Upper lobe of right lung (tissue), 1 donor: ENCODE measurements around the gene CHST11. TPM values are rescaled to one million over a fixed set of nuclear protein-coding genes. Genes with fewer than 3 reads are reported as not detected.

Experiments
- ATAC-seq: fragments of 200-7000 bp; cut with Tn5 transposase; one replicate; pipeline ENCODE4 v1.9.1; 2020; ENCODE audit warnings: mild to moderate bottlenecking, moderate library complexity
- DNase-seq: peaks from one replicate; pipeline ENCODE4 v3.0.0-alpha.2; 2020
- H3K27ac ChIP-seq: fragments of 200-600 bp; one replicate; pipeline ENCODE4 v1.8.0; 2022
- H3K27me3 ChIP-seq: fragments of 200-600 bp; one replicate; pipeline ENCODE4 v1.8.0; 2022; ENCODE audit warnings: mild to moderate bottlenecking
- H3K36me3 ChIP-seq: fragments of 200-600 bp; one replicate; pipeline ENCODE4 v1.8.0; 2022
- H3K4me1 ChIP-seq: fragments of 200-600 bp; one replicate; pipeline ENCODE4 v1.8.0; 2022
- H3K4me3 ChIP-seq: fragments of 200-600 bp; one replicate; pipeline ENCODE4 v1.8.0; 2022; ENCODE audit warnings: mild to moderate bottlenecking
- H3K9me3 ChIP-seq: fragments of 200-600 bp; one replicate; pipeline ENCODE4 v1.8.0; 2022
- intact Hi-C: fragments of 100-400 bp; cut with DNase I; formaldehyde crosslinking; loops from one replicate; pipeline ENCODE4 v1.11.0; 2022
- total RNA-seq: library from RNA; stranded (reverse); fragmentation: NEBNext Ultra II Directional; extraction: Animal tissue kit (Norgen Biotek cat#: 25700); gene quantifications from one replicate; pipeline ENCODE4 v1.2.1, GENCODE V29; 2021
- TF ChIP-seq, protein P1 (sequence below): fragments of 200-600 bp; IDR thresholded peaks from one replicate; pipeline ENCODE4 v1.8.0; 2022; ENCODE audit warnings: antibody characterized with exemption
- donor health status: DM: no; HTN: yes; CAD: no; lungs with severe emphysema.

Gene CHST11
- total RNA-seq, 1 donor from 2014 or later: 56.6 TPM

DNA sequence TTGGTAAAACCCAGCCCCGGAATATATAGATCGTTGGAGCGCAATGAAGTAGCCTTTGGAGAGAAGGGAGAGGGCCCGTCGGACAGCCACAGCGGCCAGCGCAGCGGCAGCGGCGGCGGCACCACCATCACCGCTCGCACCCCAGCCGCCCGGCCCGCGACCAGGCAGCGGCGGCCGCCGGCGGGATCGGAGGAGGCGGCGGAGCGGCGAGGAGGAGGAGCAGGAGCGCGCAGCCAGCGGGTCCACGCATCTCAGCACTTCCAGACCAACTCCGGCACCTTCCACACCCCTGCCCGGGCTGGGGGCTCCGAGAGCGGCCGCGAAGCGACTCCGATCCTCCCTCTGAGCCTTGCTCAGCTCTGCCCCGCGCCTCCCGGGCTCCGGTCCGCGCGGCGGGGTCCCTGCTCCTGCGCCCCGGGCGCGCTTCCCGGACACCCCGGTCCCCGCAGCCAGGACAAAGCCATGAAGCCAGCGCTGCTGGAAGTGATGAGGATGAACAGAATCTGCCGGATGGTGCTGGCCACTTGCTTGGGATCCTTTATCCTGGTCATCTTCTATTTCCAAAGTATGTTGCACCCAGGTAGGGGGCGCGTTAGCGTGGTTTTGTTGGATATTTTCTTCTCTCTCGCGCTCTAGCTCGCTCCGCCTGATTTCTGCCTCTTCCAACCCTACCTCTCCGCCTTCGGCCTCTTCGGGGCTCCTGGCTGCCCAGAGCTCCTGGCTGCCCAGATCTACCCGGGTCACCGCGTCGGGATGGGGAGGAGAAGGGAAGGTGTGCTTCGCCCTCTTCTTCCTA, 400 bp downstream of the CHST11 start:
- H3K36me3 ChIP-seq: no peaks in the 10 kb centered on the region

GRCh38 chr12:104457746-104458693, 1.3 kb downstream of the CHST11 start:
- ATAC-seq: peak; percentile 36
- H3K27me3 ChIP-seq: no peaks in the 10 kb centered on the region
- peak overlapping the region; percentile 90 for H3K27ac ChIP-seq
- TF ChIP-seq, protein P1, sequence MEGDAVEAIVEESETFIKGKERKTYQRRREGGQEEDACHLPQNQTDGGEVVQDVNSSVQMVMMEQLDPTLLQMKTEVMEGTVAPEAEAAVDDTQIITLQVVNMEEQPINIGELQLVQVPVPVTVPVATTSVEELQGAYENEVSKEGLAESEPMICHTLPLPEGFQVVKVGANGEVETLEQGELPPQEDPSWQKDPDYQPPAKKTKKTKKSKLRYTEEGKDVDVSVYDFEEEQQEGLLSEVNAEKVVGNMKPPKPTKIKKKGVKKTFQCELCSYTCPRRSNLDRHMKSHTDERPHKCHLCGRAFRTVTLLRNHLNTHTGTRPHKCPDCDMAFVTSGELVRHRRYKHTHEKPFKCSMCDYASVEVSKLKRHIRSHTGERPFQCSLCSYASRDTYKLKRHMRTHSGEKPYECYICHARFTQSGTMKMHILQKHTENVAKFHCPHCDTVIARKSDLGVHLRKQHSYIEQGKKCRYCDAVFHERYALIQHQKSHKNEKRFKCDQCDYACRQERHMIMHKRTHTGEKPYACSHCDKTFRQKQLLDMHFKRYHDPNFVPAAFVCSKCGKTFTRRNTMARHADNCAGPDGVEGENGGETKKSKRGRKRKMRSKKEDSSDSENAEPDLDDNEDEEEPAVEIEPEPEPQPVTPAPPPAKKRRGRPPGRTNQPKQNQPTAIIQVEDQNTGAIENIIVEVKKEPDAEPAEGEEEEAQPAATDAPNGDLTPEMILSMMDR: no peak
- no peaks in the 10 kb centered on the region for H3K36me3 ChIP-seq
- intact Hi-C loops: no loop called here
- peak; percentile 76 for DNase-seq
- H3K4me1 ChIP-seq: peaks cover 46% of the 10 kb centered on the region
- no peaks in the 10 kb centered on the region for H3K9me3 ChIP-seq
- H3K4me3 ChIP-seq: peak overlapping the region; percentile 93

More for the DNA sequence above, 400 bp downstream of the CHST11 start:
- H3K27ac ChIP-seq: peak overlapping the region; percentile 90
- no peaks in the 10 kb centered on the region for H3K27me3 ChIP-seq
- TF ChIP-seq, protein P1: peak; percentile 39
- intact Hi-C loops: no loop called here
- H3K4me1 ChIP-seq: peaks cover 38% of the 10 kb centered on the region
- no peaks in the 10 kb centered on the region for H3K9me3 ChIP-seq
- peak; percentile 80 for DNase-seq
- peak overlapping the region; percentile 93 for H3K4me3 ChIP-seq
- ATAC-seq: peak; percentile 47

DNA sequence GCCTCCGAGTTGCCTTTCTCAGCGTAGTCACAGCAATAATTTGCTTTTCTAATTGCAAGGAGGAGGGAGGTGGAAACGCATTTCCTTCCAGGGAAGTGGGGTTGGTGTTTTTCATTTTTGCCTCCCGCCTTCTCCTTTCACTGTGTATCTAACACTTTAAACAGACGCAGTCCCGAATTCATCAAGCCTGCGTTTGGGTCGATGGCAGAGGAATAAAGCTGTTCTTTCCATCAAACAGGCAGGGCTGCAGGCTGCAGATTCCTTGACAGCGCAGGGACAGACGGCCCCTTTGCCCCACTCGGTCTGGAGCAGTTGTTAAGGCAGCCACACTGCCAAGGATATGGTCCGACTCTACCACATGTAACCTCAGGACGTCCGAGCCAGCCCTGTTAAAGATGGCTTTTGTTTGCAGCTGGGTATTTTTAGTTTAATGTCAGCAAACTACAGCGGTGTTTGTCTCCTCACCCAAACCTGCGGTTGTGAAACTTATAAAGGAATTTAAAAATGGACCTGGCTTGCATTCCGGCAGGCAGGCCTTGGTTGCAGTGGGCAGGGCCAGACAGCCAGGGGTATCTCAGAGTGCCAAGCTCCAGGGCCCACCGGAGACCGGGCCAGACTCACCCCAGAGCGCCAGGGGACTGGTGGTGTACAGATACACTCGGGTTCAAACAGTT, 2.1 kb downstream of the CHST11 start:
- TF ChIP-seq, protein P1: no peak
- H3K4me1 ChIP-seq: peaks cover 55% of the 10 kb centered on the region
- peak overlapping the region; percentile 93 for H3K4me3 ChIP-seq
- H3K36me3 ChIP-seq: no peaks in the 10 kb centered on the region
- DNase-seq: peak; percentile 74
- H3K27me3 ChIP-seq: no peaks in the 10 kb centered on the region
- peak overlapping the region; percentile 90 for H3K27ac ChIP-seq
- peak; percentile 6 for ATAC-seq
- intact Hi-C loops: no loop called here
- no peaks in the 10 kb centered on the region for H3K9me3 ChIP-seq

GRCh38 chr12:104459368-104459909, 2.7 kb downstream of the CHST11 start:
- TF ChIP-seq, protein P1: no peak
- peak; percentile 7 for ATAC-seq
- peak overlapping the region; percentile 90 for H3K27ac ChIP-seq
- DNase-seq: no peak
- peak overlapping the region; percentile 93 for H3K4me3 ChIP-seq
- peaks cover 61% of the 10 kb centered on the region for H3K4me1 ChIP-seq
- H3K36me3 ChIP-seq: no peaks in the 10 kb centered on the region
- intact Hi-C loops: no loop called here
- no peaks in the 10 kb centered on the region for H3K9me3 ChIP-seq
- H3K27me3 ChIP-seq: no peaks in the 10 kb centered on the region

- DNase-seq (no peak), ATAC-seq (no peak)
- TF ChIP-seq, protein P1: no peak
- H3K4me1 ChIP-seq: peaks cover 68% of the 10 kb centered on the region
- H3K36me3 ChIP-seq: no peaks in the 10 kb centered on the region
- peak overlapping the region; percentile 90 for H3K27ac ChIP-seq
- intact Hi-C loops: no loop called here
- peak overlapping the region; percentile 93 for H3K4me3 ChIP-seq
- no peaks in the 10 kb centered on the region for H3K9me3 ChIP-seq
- no peaks in the 10 kb centered on the region for H3K27me3 ChIP-seq
Measured at GRCh38 chr12:104460041-104460719, 3.4 kb downstream of the CHST11 start.
